Mesenchymal stem cell (in vitro differentiated cells and primary cell): ENCODE results near the gene DCAF8.
"Not testable (repeated sequence)": the region's sequence is repeated elsewhere in the genome, so short reads cannot be mapped to it uniquely, and the experiment has no call there.

ENCODE experiments used
- DNase-seq: peaks from one replicate; pipeline ENCODE4 v3.0.0-alpha.2; 2013
- H2AFZ ChIP-seq: one replicate; pipeline ENCODE4 v1.6.1; 2013; ENCODE audit warnings: low read depth, mild to moderate bottlenecking, control low read depth, inconsistent platforms, low read length, moderate library complexity
- H2AK5ac ChIP-seq: 2 replicates; pipeline ENCODE4 v1.6.1; 2013; ENCODE audit warnings: low read length, moderate library complexity, mild to moderate bottlenecking, inconsistent platforms; ENCODE audit not compliant: severe bottlenecking
- H2BK120ac ChIP-seq: one replicate; pipeline ENCODE4 v1.6.1; 2013; ENCODE audit warnings: low read depth, mild to moderate bottlenecking, inconsistent platforms, low read length, moderate library complexity
- H2BK12ac ChIP-seq, 2 experiments: one replicate each; pipeline ENCODE4 v1.6.1; 2013; ENCODE audit warnings: inconsistent platforms in 2 of 2, low read length in 2 of 2, mild to moderate bottlenecking in 2 of 2, moderate library complexity in 2 of 2, control low read depth in 1 of 2
- H2BK15ac ChIP-seq: one replicate; pipeline ENCODE4 v1.6.1; 2013; ENCODE audit warnings: mild to moderate bottlenecking, low read depth, inconsistent platforms; ENCODE audit not compliant: poor library complexity, severe bottlenecking
- H2BK5ac ChIP-seq: 2 replicates; pipeline ENCODE4 v1.6.1; 2013; ENCODE audit warnings: low read depth, mild to moderate bottlenecking, low read length, control low read depth, inconsistent platforms; ENCODE audit not compliant: poor library complexity, severe bottlenecking
- H3K14ac ChIP-seq, 2 experiments: one replicate each; pipeline ENCODE4 v1.6.1; 2013; ENCODE audit warnings: inconsistent platforms in 2 of 2, low read length in 2 of 2, control low read depth in 1 of 2, mild to moderate bottlenecking in 1 of 2, moderate library complexity in 1 of 2
- H3K18ac ChIP-seq, 2 experiments: one replicate each; pipeline ENCODE4 v1.6.1; 2013; ENCODE audit warnings: inconsistent platforms in 2 of 2, low read length in 2 of 2, control low read depth in 1 of 2, low read depth in 1 of 2, mild to moderate bottlenecking in 1 of 2
- H3K23ac ChIP-seq, 2 experiments: one replicate each; pipeline ENCODE4 v1.6.1; 2013; ENCODE audit warnings: inconsistent platforms in 2 of 2, low read length in 2 of 2, mild to moderate bottlenecking in 2 of 2, moderate library complexity in 2 of 2, control low read depth in 1 of 2
- H3K27ac ChIP-seq: 2 replicates; pipeline ENCODE4 v1.5.1; 2013; ENCODE audit warnings: mild to moderate bottlenecking, moderate library complexity, low read length, control low read depth, inconsistent platforms; ENCODE audit not compliant: poor library complexity, severe bottlenecking
- H3K27me3 ChIP-seq, 2 experiments: 2 replicates each; pipeline versions ENCODE4 v1.6.1 to v1.7.0; 2013; ENCODE audit warnings: low read length in 2 of 2, mild to moderate bottlenecking in 2 of 2, moderate library complexity in 2 of 2, control low read depth in 1 of 2, inconsistent platforms in 1 of 2; ENCODE audit not compliant: control insufficient read depth in 1 of 2, insufficient read depth in 1 of 2
- H3K36me3 ChIP-seq, 2 experiments: 2 replicates each; pipeline versions ENCODE4 v1.6.1 to v1.7.0; 2013; ENCODE audit warnings: low read length in 2 of 2, control low read depth in 1 of 2, inconsistent platforms in 1 of 2, low read depth in 1 of 2, mild to moderate bottlenecking in 1 of 2; ENCODE audit not compliant: insufficient read depth in 2 of 2, control insufficient read depth in 1 of 2
- H3K4ac ChIP-seq, 2 experiments: one replicate each; pipeline ENCODE4 v1.6.1; 2013; ENCODE audit warnings: inconsistent platforms in 2 of 2, low read length in 2 of 2, mild to moderate bottlenecking in 2 of 2, moderate library complexity in 2 of 2, control low read depth in 1 of 2, low read depth in 1 of 2
- H3K4me1 ChIP-seq: 2 replicates; pipeline ENCODE4 v1.6.1; 2013; ENCODE audit warnings: low read depth, low read length, control low read depth; ENCODE audit not compliant: control insufficient read depth, insufficient read depth
- H3K4me2 ChIP-seq: 2 replicates; pipeline ENCODE4 v1.6.1; 2013; ENCODE audit warnings: low read length, mild to moderate bottlenecking, inconsistent platforms; ENCODE audit not compliant: poor library complexity, severe bottlenecking
- H3K4me3 ChIP-seq, 2 experiments: 2 replicates each; pipeline versions ENCODE4 v1.5.1 to v1.7.0; 2013; ENCODE audit warnings: low read length in 2 of 2, mild to moderate bottlenecking in 2 of 2, control low read depth in 1 of 2, low read depth in 1 of 2; ENCODE audit not compliant: insufficient read depth in 1 of 2
- H3K79me1 ChIP-seq: replicated peaks from 2 replicates; pipeline ENCODE4 v1.6.1; 2013; ENCODE audit warnings: mild to moderate bottlenecking, control low read depth, low read length, inconsistent platforms; ENCODE audit not compliant: poor library complexity, severe bottlenecking
- H3K9ac ChIP-seq: 2 replicates; pipeline ENCODE4 v1.7.0; 2013; ENCODE audit warnings: mild to moderate bottlenecking, low read length, moderate library complexity
- H3K9me3 ChIP-seq: 2 replicates; pipeline ENCODE4 v1.7.0; 2013; ENCODE audit warnings: mild to moderate bottlenecking, low read length; ENCODE audit not compliant: control insufficient read depth
- H4K8ac ChIP-seq: one replicate; pipeline ENCODE4 v1.6.1; 2013; ENCODE audit warnings: inconsistent platforms, mild to moderate bottlenecking, low read length, moderate library complexity
- H4K91ac ChIP-seq: one replicate; pipeline ENCODE4 v1.6.1; 2013; ENCODE audit warnings: mild to moderate bottlenecking, low read length, inconsistent platforms
- WGBS: methylation state at CpG from one replicate; pipeline ENCODE4 v1.1.7; 2013; ENCODE audit warnings: mixed read lengths; 5-methylcytosine and 5-hydroxymethylcytosine counted together

DCAF8 gene

DNA sequence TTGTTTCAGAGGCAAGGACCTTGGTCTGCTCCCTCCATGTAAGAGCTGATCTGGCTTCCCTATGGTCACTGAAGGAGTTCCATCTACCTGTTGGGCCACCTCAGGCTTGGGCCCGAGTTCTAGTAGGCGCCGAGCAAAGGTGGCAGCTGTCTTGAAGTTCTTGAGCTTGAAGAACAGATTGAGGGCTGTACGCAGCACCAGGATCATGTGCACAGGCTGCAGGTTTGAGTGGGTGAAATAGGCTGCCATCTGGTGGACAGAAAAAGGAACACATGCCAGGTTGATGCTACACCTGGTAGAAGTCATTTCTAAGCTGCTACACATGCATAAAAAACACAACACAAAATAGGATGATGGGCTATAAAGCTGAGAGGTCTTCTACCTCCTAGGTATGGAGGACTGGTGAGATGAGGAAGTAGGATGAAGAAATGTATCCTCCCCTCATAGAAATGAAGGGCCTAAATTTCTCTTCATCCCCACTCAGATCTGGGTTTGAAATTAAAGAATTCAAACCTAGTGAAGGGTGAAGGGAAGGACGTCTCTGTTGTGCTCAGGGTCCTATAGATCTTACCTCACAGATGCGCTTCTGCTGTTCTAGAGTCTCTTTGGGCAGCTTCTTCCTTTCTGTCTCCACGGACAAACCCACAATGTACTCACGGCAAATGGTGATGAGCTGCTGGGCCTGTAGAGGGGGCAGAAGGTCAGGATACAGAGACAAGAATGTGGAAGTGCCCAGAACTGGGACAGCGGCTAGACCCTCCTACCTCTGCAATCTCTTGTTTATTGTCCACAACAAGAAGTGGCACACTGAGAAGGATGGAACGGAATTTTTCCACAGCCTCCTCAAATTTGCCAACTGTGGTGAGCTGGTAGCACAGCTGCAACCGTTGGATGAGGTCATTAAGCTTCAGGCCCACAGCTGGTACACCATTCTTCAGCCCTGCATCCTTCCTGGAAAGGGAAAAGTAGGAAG lies 29.2 kb upstream of the DCAF8 start:
- Histone ChIP-seq H3K23ac (no peak overlapping the region), H2AFZ (no peak overlapping the region), H2BK15ac (no peak overlapping the region), H3K18ac (no peak overlapping the region), H3K27me3 (no peaks in the 10 kb centered on the region), H3K4me3 (no peak overlapping the region), H2BK12ac (no peak overlapping the region), H3K79me1 (peaks cover 22% of the 10 kb centered on the region), H3K14ac (no peak overlapping the region), H2BK5ac (no peak overlapping the region), H3K36me3 (peaks cover 58 to 87% of the 10 kb centered on the region in 2 experiments), H2BK120ac (no peak overlapping the region), H3K4me1 (no peaks in the 10 kb centered on the region), H3K27ac (peak overlapping the region; percentile 48), H3K9me3 (no peaks in the 10 kb centered on the region), H4K8ac (no peak overlapping the region), H2AK5ac (no peak overlapping the region), H3K4ac (no peak overlapping the region), H3K9ac (no peak overlapping the region), H4K91ac (no peak overlapping the region), H3K4me2 (no peak overlapping the region)
- WGBS = 72% methylated on average over 11 of the region's 11 CpGs
- peak; percentile 74 for DNase-seq

DNA sequence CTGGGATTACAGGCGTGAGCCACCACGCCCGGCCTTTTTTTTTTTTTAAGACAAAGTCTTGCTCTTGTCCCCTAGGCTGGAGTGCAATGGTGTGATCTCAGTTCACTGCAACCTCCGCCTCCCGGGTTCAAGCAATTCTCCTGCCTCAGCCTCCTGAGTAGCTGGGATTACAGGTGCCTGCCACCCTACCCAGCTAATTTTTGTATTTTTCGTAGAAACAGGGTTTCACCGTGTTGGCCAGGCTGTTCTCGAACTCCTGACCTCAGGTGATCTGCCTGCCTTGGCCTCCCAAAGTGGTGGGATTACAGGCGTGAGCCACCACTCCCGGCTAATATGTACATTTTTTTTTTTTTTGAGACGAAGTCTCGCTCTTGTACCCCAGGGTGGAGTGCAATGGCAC lies 25.4 kb upstream of the DCAF8 start:
- H2BK15ac ChIP-seq, H3K4me1 ChIP-seq, H3K27me3 ChIP-seq, H2AFZ ChIP-seq, H3K18ac ChIP-seq, H2BK5ac ChIP-seq, H3K27ac ChIP-seq, H3K23ac ChIP-seq, H2BK12ac ChIP-seq, H4K8ac ChIP-seq, H2AK5ac ChIP-seq, H4K91ac ChIP-seq, H3K4me2 ChIP-seq, DNase-seq, H2BK120ac ChIP-seq, H3K4me3 ChIP-seq, H3K9ac ChIP-seq, H3K4ac ChIP-seq, H3K14ac ChIP-seq, H3K9me3 ChIP-seq: not testable (repeated sequence)
- WGBS = 96% methylated on average over 12 of the region's 12 CpGs
- Histone ChIP-seq H3K36me3 (peaks cover 30 to 55% of the 10 kb centered on the region in 2 experiments), H3K79me1 (peaks cover 23% of the 10 kb centered on the region)

DNA sequence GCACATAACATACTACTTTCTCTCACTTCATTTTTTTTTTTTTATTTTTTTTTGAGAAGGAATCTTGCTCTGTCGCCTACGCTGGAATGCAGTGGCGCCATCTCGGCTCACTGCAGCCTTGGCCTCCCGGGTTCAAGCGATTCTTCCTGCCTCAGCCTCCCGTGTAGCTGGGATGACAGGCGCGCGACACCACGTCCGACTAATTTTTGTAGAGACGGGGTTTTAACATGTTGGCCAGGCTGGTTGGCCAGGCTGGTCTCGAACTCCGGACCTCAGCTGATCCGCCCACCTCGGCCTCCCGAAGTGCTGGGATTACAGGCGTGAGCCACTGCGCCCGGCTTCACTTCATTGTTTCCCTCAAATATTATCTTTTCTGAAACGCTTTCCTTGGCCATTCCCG lies 23.2 kb upstream of the DCAF8 start:
- Histone ChIP-seq H3K23ac (no peak overlapping the region), H2AK5ac (no peak overlapping the region), H4K91ac (no peak overlapping the region), H3K4me3 (peak overlapping the region in 1 of 2 experiments; percentile 95), H3K36me3 (peaks cover 27 to 55% of the 10 kb centered on the region in 2 experiments), H3K27me3 (no peaks in the 10 kb centered on the region), H3K79me1 (peaks cover 30% of the 10 kb centered on the region), H3K27ac (no peak overlapping the region), H3K4ac (no peak overlapping the region), H3K4me1 (peaks cover 6% of the 10 kb centered on the region), H2BK15ac (no peak overlapping the region), H3K9ac (peak overlapping the region; percentile 98), H3K14ac (no peak overlapping the region), H3K9me3 (no peaks in the 10 kb centered on the region), H2BK120ac (no peak overlapping the region), H3K18ac (no peak overlapping the region), H2AFZ (no peak overlapping the region), H2BK12ac (no peak overlapping the region), H2BK5ac (no peak overlapping the region), H3K4me2 (no peak overlapping the region), H4K8ac (peak overlapping the region; percentile 32)
- no peak for DNase-seq
- 95% methylated on average over 23 of the region's 23 CpGs for WGBS

DNA sequence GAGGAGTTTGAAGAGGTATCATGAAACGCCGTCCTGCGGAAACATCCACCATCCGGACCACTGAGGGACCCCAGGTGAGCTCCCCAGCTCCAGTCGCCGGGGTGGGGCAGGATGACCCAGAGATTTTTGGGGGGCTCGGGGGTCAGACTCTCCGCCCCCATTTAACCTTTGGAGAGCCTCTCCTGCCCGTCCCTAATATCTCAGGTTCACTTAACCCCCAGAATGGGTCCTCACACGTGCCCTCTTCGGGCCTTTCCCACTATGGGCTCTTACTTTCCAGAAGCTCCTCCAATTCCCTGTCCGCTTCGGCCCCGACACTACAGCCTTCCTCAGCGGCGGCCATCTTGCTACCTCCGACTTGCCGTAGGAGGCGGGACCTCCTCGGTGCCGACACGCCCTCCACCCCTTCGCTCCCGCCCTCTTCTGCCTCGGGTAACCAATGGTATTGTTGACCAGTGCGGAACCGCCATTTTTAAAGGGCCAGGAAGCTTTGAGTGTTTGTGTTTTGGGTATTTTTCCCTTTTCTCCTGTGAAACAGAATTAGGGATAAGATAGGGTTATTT lies 22.5 kb upstream of the DCAF8 start, which contains the start of gene PEX19:
TSS of gene PEX19 (minus strand) at position 352 of the 563 bp plus-strand sequence. CDS start at position 343, 9 bp downstream.
- Histone ChIP-seq H3K14ac (peak within 1 kb of the TSS in 1 of 2 experiments; percentile 47), H3K36me3 (peaks cover 24 to 55% of the 10 kb centered on the region in 2 experiments), H2AFZ (peak within 1 kb of the TSS; percentile 81), H3K27me3 (no peaks in the 10 kb centered on the region), H4K91ac (no peak within 1 kb of the TSS), H3K79me1 (peaks cover 23% of the 10 kb centered on the region), H3K27ac (peak within 1 kb of the TSS; percentile 88), H3K23ac (no peak within 1 kb of the TSS), H3K9ac (peak within 1 kb of the TSS; percentile 98), H3K4me3 (peak within 1 kb of the TSS; percentile 66 to 95), H2AK5ac (no peak within 1 kb of the TSS), H2BK15ac (no peak within 1 kb of the TSS), H3K9me3 (no peaks in the 10 kb centered on the region), H4K8ac (peak within 1 kb of the TSS; percentile 59), H3K4ac (peak within 1 kb of the TSS; percentile 15 to 61), H2BK120ac (peak within 1 kb of the TSS; percentile 22), H3K4me1 (peaks cover 6% of the 10 kb centered on the region), H2BK5ac (peak within 1 kb of the TSS; percentile 51), H2BK12ac (no peak within 1 kb of the TSS), H3K18ac (peak within 1 kb of the TSS; percentile 72 to 80), H3K4me2 (peak within 1 kb of the TSS; percentile 44)
- peak; percentile 94 for DNase-seq
- 0% methylated on average over 27 of the region's 27 CpGs for WGBS
